Esophagus muscularis mucosa (tissue), 3 donors: ENCODE data around the gene GJC1.

Experiments
- POLR2A ChIP-seq: fragments of 450-650 bp; IDR thresholded peaks from one replicate; pipeline ENCODE4 v1.6.1; 2017; ENCODE audit warnings: antibody characterized with exemption, moderate library complexity, mild to moderate bottlenecking, low read depth
- POLR2AphosphoS5 ChIP-seq, 2 donors: sonication (generic); formaldehyde crosslinking; IDR thresholded peaks; one replicate each; pipeline ENCODE4 v1.6.1; 2017; ENCODE audit warnings: antibody characterized with exemption in 2 of 2
- TF ChIP-seq, protein P1 (sequence below), 3 experiments: fragments of 200-600 bp in 2 of 3; fragments of 450-650 bp in 1 of 3; sonication (generic) in 2 of 3; IDR thresholded peaks; one replicate each; pipeline ENCODE4 v1.5.1; 2017 to 2019; ENCODE audit warnings: antibody characterized with exemption in 3 of 3, mild to moderate bottlenecking in 2 of 3, moderate library complexity in 1 of 3

DNA sequence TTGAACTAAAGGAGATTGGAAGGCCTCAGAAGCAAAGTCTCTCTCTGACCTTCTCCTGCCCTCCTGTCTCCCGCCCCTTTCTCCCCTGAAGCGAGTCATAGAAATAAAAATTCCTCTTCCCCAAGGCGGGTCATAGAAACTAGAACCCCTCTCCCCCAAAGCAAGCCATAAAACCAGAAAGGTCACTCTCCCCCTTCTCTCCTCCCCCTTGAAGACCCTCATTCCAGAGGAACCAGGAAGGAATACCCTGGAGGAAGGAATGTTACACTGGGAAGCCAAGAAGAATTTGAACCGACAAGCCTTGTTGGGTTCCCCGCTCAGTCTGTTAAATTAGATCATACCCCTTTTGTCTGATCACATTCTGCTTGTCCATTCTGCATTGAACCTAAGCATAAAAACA lies 2.7 kb upstream of the GJC1 start:
- TF ChIP-seq, protein P1, sequence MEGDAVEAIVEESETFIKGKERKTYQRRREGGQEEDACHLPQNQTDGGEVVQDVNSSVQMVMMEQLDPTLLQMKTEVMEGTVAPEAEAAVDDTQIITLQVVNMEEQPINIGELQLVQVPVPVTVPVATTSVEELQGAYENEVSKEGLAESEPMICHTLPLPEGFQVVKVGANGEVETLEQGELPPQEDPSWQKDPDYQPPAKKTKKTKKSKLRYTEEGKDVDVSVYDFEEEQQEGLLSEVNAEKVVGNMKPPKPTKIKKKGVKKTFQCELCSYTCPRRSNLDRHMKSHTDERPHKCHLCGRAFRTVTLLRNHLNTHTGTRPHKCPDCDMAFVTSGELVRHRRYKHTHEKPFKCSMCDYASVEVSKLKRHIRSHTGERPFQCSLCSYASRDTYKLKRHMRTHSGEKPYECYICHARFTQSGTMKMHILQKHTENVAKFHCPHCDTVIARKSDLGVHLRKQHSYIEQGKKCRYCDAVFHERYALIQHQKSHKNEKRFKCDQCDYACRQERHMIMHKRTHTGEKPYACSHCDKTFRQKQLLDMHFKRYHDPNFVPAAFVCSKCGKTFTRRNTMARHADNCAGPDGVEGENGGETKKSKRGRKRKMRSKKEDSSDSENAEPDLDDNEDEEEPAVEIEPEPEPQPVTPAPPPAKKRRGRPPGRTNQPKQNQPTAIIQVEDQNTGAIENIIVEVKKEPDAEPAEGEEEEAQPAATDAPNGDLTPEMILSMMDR (IDR thresholded peaks at IDR 0.05): no peak
- TF ChIP-seq POLR2AphosphoS5 (IDR thresholded peaks at IDR 0.05) (no peak), POLR2A (no peak)
